IMR-90 (cell line): ENCODE results near the gene HACD2. TPM values are rescaled to one million over a fixed set of nuclear protein-coding genes. Genes with fewer than 3 reads are reported as not detected.

Experiments used
- ATAC-seq: fragments of 200-7000 bp; cut with Tn5 transposase; 2 replicates; pipeline ENCODE4 v1.9.1; 2020; ENCODE audit warnings: low read depth, mild to moderate bottlenecking, moderate library complexity
- BruUV-seq: library from RNA; stranded (reverse); fragments of 400-500 nt; replicated peaks from 2 replicates; lab custom pipeline; 2021; lab: Mats Ljungman, UMichigan
- CTCF ChIA-PET: fragments of 300-600 bp; formaldehyde crosslinking; extraction: SDS; loops from one replicate; lab custom pipeline; 2021; ENCODE audit warnings: antibody characterized with exemption; lab: Yijun Ruan, JAX
- POLR2A ChIA-PET: fragments of 300-600 bp; sonication (Branson Sonifier 250); formaldehyde crosslinking; loops from one replicate; lab custom pipeline; 2022; ENCODE audit warnings: antibody characterized with exemption; ENCODE audit not compliant: unreplicated experiment; lab: Charles Lee
- DNase-seq: peaks from one replicate; pipeline ENCODE4 v3.0.0; 2013
- H2AFZ ChIP-seq: replicated peaks from 2 replicates; pipeline ENCODE3; 2013; ENCODE audit warnings: low read length, mild to moderate bottlenecking; ENCODE audit not compliant: poor library complexity
- H2AK5ac ChIP-seq: 2 replicates; pipeline ENCODE4 v1.6.1; 2013; ENCODE audit warnings: low read depth, low read length, inconsistent platforms
- H2AK9ac ChIP-seq: replicated peaks from 2 replicates; pipeline ENCODE3; 2013; ENCODE audit warnings: mild to moderate bottlenecking, low read depth, low read length, moderate library complexity; ENCODE audit not compliant: poor library complexity
- H2BK120ac ChIP-seq: 2 replicates; pipeline ENCODE4 v1.6.1; 2013; ENCODE audit warnings: low read depth, low read length, inconsistent platforms
- H2BK15ac ChIP-seq: 3 replicates; pipeline ENCODE4 v1.6.1; 2013; ENCODE audit warnings: low read depth, low read length, inconsistent platforms
- H2BK20ac ChIP-seq: 2 replicates; pipeline ENCODE4 v1.6.1; 2013; ENCODE audit warnings: low read depth, mild to moderate bottlenecking, inconsistent platforms, low read length, moderate library complexity
- H2BK5ac ChIP-seq: 2 replicates; pipeline ENCODE4 v1.6.1; 2013; ENCODE audit warnings: mild to moderate bottlenecking, low read depth, low read length, inconsistent platforms; ENCODE audit not compliant: poor library complexity, severe bottlenecking
- H3K14ac ChIP-seq: replicated peaks from 2 replicates; pipeline ENCODE4 v1.6.1; 2013; ENCODE audit warnings: low read depth, low read length, inconsistent platforms
- H3K18ac ChIP-seq: 2 replicates; pipeline ENCODE4 v1.6.1; 2013; ENCODE audit warnings: low read depth, low read length, control low read depth
- H3K23ac ChIP-seq: 2 replicates; pipeline ENCODE4 v1.6.1; 2013; ENCODE audit warnings: low read depth, low read length, inconsistent platforms
- H3K27ac ChIP-seq: 2 replicates; pipeline ENCODE4 v1.5.1; 2013; ENCODE audit warnings: mild to moderate bottlenecking, control low read depth, low read length; ENCODE audit not compliant: insufficient read depth
- H3K27me3 ChIP-seq: 2 replicates; pipeline ENCODE4 v1.6.1; 2013; ENCODE audit warnings: low read length; ENCODE audit not compliant: control insufficient read depth, insufficient read depth
- H3K36me3 ChIP-seq: 2 replicates; pipeline ENCODE4 v1.6.1; 2013; ENCODE audit warnings: low read length, mixed read lengths; ENCODE audit not compliant: control insufficient read depth, insufficient read depth
- H3K4ac ChIP-seq: 2 replicates; pipeline ENCODE4 v1.6.1; 2013; ENCODE audit warnings: low read depth, low read length, inconsistent platforms
- H3K4me1 ChIP-seq: 2 replicates; pipeline ENCODE4 v1.6.1; 2013; ENCODE audit warnings: low read length, mixed read lengths; ENCODE audit not compliant: control insufficient read depth, insufficient read depth
- H3K4me2 ChIP-seq: 2 replicates; pipeline ENCODE4 v1.6.1; 2013; ENCODE audit warnings: low read depth, mild to moderate bottlenecking, control low read depth, low read length, moderate library complexity
- H3K4me3 ChIP-seq: 2 replicates; pipeline ENCODE4 v1.5.1; 2013; ENCODE audit warnings: low read depth, mild to moderate bottlenecking, control low read depth, low read length, moderate library complexity; ENCODE audit not compliant: insufficient read depth
- H3K56ac ChIP-seq: 2 replicates; pipeline ENCODE4 v1.6.1; 2013; ENCODE audit warnings: low read length, inconsistent platforms; ENCODE audit not compliant: insufficient read depth; ENCODE audit errors: extremely low read depth
- H3K79me1 ChIP-seq, 2 experiments: 2 replicates each; pipeline ENCODE4 v1.6.1; 2013; ENCODE audit warnings: low read length in 2 of 2, inconsistent platforms in 1 of 2, low read depth in 1 of 2
- H3K9ac ChIP-seq: 2 replicates; pipeline ENCODE4 v1.6.1; 2013; ENCODE audit warnings: low read depth, low read length, control low read depth
- H3K9me1 ChIP-seq: 2 replicates; pipeline ENCODE4 v1.6.1; 2013; ENCODE audit warnings: low read length, inconsistent platforms; ENCODE audit not compliant: insufficient read depth
- H3K9me3 ChIP-seq: 2 replicates; pipeline ENCODE4 v1.6.1; 2013; ENCODE audit warnings: low read length; ENCODE audit not compliant: control insufficient read depth, insufficient read depth
- H4K20me1 ChIP-seq: 2 replicates; pipeline ENCODE4 v1.6.1; 2013; ENCODE audit warnings: low read length, inconsistent platforms; ENCODE audit not compliant: insufficient read depth
- H4K5ac ChIP-seq: 2 replicates; pipeline ENCODE4 v1.6.1; 2013; ENCODE audit warnings: mild to moderate bottlenecking, low read depth, low read length, control low read depth
- H4K8ac ChIP-seq, 2 experiments: 2 replicates each; pipeline ENCODE4 v1.6.1; 2013; ENCODE audit warnings: low read depth in 2 of 2, low read length in 2 of 2, control low read depth in 1 of 2, inconsistent platforms in 1 of 2
- H4K91ac ChIP-seq: 2 replicates; pipeline ENCODE4 v1.6.1; 2013; ENCODE audit warnings: low read depth, low read length, inconsistent platforms; ENCODE audit not compliant: insufficient read depth
- BHLHE40 ChIP-seq: fragments of 150-350 bp; IDR thresholded peaks from 2 replicates; pipeline ENCODE4 v1.6.1; 2016; ENCODE audit warnings: mild to moderate bottlenecking, low read depth, low read length
- CEBPB ChIP-seq: IDR thresholded peaks from 2 replicates; pipeline ENCODE4 v1.6.1; 2012; ENCODE audit warnings: low read depth, low read length, improper control_type of control experiment
- CHD1 ChIP-seq: IDR thresholded peaks from 2 replicates; pipeline ENCODE4 v1.6.1; 2012; ENCODE audit warnings: low read depth, low read length, improper control_type of control experiment
- FOS ChIP-seq: fragments of 150-350 bp; IDR thresholded peaks from 2 replicates; pipeline ENCODE4 v1.6.1; 2016; ENCODE audit warnings: low read depth, low read length
- MAFK ChIP-seq: IDR thresholded peaks from 2 replicates; pipeline ENCODE4 v1.6.1; 2012; ENCODE audit warnings: low read depth, low read length, improper control_type of control experiment
- MAZ ChIP-seq: IDR thresholded peaks from 2 replicates; pipeline ENCODE4 v1.6.1; 2012; ENCODE audit warnings: low read depth, mild to moderate bottlenecking, low read length, improper control_type of control experiment, moderate library complexity, borderline replicate concordance
- MXI1 ChIP-seq: IDR thresholded peaks from 2 replicates; pipeline ENCODE4 v1.6.1; 2012; ENCODE audit warnings: low read depth, mild to moderate bottlenecking, low read length, moderate library complexity, borderline replicate concordance
- NFE2L2 ChIP-seq: fragments of 150-350 bp; IDR thresholded peaks from 2 replicates; pipeline ENCODE4 v1.6.1; 2016; ENCODE audit warnings: low read depth, mild to moderate bottlenecking, low read length
- POLR2A ChIP-seq: IDR thresholded peaks from 2 replicates; pipeline ENCODE4 v1.6.1; 2012; ENCODE audit warnings: mild to moderate bottlenecking, low read depth, low read length
- RAD21 ChIP-seq: IDR thresholded peaks from 2 replicates; pipeline ENCODE4 v1.6.1; 2012; ENCODE audit warnings: low read length, improper control_type of control experiment
- RCOR1 ChIP-seq: IDR thresholded peaks from 2 replicates; pipeline ENCODE4 v1.6.1; 2012; ENCODE audit warnings: mild to moderate bottlenecking, low read length, improper control_type of control experiment; ENCODE audit not compliant: insufficient replicate concordance
- RFX5 ChIP-seq: IDR thresholded peaks from 2 replicates; pipeline ENCODE4 v1.8.0; 2012; ENCODE audit warnings: low read depth, mild to moderate bottlenecking, low read length, moderate library complexity
- SMC3 ChIP-seq: fragments of 150-350 bp; IDR thresholded peaks from 2 replicates; pipeline ENCODE4 v1.6.1; 2016; ENCODE audit warnings: low read depth, mild to moderate bottlenecking, antibody characterized with exemption, low read length, moderate library complexity
- USF2 ChIP-seq: fragments of 150-350 bp; IDR thresholded peaks from 2 replicates; pipeline ENCODE4 v1.6.1; 2017; ENCODE audit warnings: mild to moderate bottlenecking, antibody characterized with exemption, low read length, low read depth
- WGBS, 2 experiments: methylation state at CpG; one replicate each; pipeline versions ENCODE4 v1.1.5 to v1.1.7; 2013; ENCODE audit warnings: missing lambda C conversion rate in 2 of 2; ENCODE audit not compliant: insufficient read length in 1 of 2; ENCODE audit errors: extremely low coverage in 2 of 2; 5-methylcytosine and 5-hydroxymethylcytosine counted together
- dilution Hi-C: fragments of 300-500 bp; cut with HindIII; formaldehyde crosslinking; loops from one replicate; pipeline ENCODE4 v1.14.3; 2018; ENCODE audit warnings: low sequenced_read_pairs; ENCODE audit not compliant: unreplicated experiment
- in situ Hi-C: fragments of 300-500 bp; cut with MboI; formaldehyde crosslinking; loops from 3 replicates; pipeline ENCODE4 v1.14.3; 2019; ENCODE audit warnings: low sequenced_read_pairs, inconsistent platforms, mixed read lengths
- intact Hi-C: fragments of 100-400 bp; cut with micrococcal nuclease; formaldehyde crosslinking; loops from 2 replicates; pipeline ENCODE4 v1.10.0; 2022
- polyA plus RNA-seq, 3 experiments: library from polyadenylated mRNA; depleted of rRNA; stranded (reverse); fragments of >200 nt; gene quantifications; 2 replicates each; pipeline ENCODE4 v1.2.3, GENCODE V29; 2012; ENCODE audit warnings: low replicate concordance in 1 of 3
- total RNA-seq: library from RNA; depleted of rRNA; stranded (reverse); fragments of >200 nt; gene quantifications from 2 replicates; pipeline ENCODE4 v1.2.3, GENCODE V29; 2012
- TF ChIP-seq, protein P1 (sequence below): conservative IDR thresholded peaks from 2 replicates; pipeline ENCODE4 v1.5.1; 2012; ENCODE audit warnings: mild to moderate bottlenecking, low read depth, low read length, improper control_type of control experiment
- TF ChIP-seq, protein P2 (sequence below): fragments of 150-350 bp; IDR thresholded peaks from 2 replicates; pipeline ENCODE4 v1.6.1; 2016; ENCODE audit warnings: low read depth, mild to moderate bottlenecking, low read length, moderate library complexity, borderline replicate concordance

Gene HACD2
- total and polyA plus RNA-seq, 2 of the 4 experiments (the other 2 are of a cell fraction) = 21.5 to 22.6 TPM

- dilution Hi-C loops = no loop called here
- Histone ChIP-seq H3K79me1 (peaks cover 11 to 24% of the 10 kb centered on the region in 2 experiments; a peak in 3 of 4 replicates), H4K20me1 (peaks cover 4% of the 10 kb centered on the region; the same call in 1 of the 2 replicates), H3K27me3 (no peaks in the 10 kb centered on the region), H4K5ac (no peak overlapping the region), H4K8ac (no peak overlapping the region), H2BK20ac (no peak overlapping the region), H2AK9ac (no peak overlapping the region), H3K56ac (no peak overlapping the region), H3K18ac (no peak overlapping the region), H2BK120ac (no peak overlapping the region), H3K9ac (no peak overlapping the region), H3K36me3 (peaks cover 2% of the 10 kb centered on the region; the same call in 1 of the 2 replicates), H4K91ac (no peak overlapping the region), H3K4me2 (no peak overlapping the region), H2BK5ac (no peak overlapping the region), H3K27ac (no peak overlapping the region), H2AK5ac (no peak overlapping the region), H2BK15ac (no peak overlapping the region), H3K4ac (no peak overlapping the region), H3K23ac (no peak overlapping the region; the same call in 1 of the 2 replicates), H3K14ac (no peak overlapping the region), H3K9me3 (no peaks in the 10 kb centered on the region), H2AFZ (no peak overlapping the region), H3K9me1 (peaks cover 4% of the 10 kb centered on the region), H3K4me3 (no peak overlapping the region), H3K4me1 (peaks cover 6% of the 10 kb centered on the region)
- ChIA-PET CTCF (no interaction called here), POLR2A (interaction anchor here (0.6 kb wide), 1 partner anchor 21 kb away, joined by 4 read pairs; no protein-coding TSS in a partner anchor)
- in situ Hi-C loops = no loop called here
- intact Hi-C loops = no loop called here
- DNase-seq (no peak), ATAC-seq (no peak)
- BruUV-seq = no TSS peak
- TF ChIP-seq, protein P1, sequence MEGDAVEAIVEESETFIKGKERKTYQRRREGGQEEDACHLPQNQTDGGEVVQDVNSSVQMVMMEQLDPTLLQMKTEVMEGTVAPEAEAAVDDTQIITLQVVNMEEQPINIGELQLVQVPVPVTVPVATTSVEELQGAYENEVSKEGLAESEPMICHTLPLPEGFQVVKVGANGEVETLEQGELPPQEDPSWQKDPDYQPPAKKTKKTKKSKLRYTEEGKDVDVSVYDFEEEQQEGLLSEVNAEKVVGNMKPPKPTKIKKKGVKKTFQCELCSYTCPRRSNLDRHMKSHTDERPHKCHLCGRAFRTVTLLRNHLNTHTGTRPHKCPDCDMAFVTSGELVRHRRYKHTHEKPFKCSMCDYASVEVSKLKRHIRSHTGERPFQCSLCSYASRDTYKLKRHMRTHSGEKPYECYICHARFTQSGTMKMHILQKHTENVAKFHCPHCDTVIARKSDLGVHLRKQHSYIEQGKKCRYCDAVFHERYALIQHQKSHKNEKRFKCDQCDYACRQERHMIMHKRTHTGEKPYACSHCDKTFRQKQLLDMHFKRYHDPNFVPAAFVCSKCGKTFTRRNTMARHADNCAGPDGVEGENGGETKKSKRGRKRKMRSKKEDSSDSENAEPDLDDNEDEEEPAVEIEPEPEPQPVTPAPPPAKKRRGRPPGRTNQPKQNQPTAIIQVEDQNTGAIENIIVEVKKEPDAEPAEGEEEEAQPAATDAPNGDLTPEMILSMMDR = no peak
- no peak for TF ChIP-seq USF2
- no peak for TF ChIP-seq BHLHE40
- no peak for TF ChIP-seq RCOR1
- no peak for TF ChIP-seq RAD21
- TF ChIP-seq NFE2L2 = no peak
- TF ChIP-seq, protein P2, sequence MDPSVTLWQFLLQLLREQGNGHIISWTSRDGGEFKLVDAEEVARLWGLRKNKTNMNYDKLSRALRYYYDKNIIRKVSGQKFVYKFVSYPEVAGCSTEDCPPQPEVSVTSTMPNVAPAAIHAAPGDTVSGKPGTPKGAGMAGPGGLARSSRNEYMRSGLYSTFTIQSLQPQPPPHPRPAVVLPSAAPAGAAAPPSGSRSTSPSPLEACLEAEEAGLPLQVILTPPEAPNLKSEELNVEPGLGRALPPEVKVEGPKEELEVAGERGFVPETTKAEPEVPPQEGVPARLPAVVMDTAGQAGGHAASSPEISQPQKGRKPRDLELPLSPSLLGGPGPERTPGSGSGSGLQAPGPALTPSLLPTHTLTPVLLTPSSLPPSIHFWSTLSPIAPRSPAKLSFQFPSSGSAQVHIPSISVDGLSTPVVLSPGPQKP = no peak
- no peak for TF ChIP-seq CEBPB
- no peak for TF ChIP-seq POLR2A
- no peak for TF ChIP-seq SMC3
- no peak for TF ChIP-seq MAZ
- TF ChIP-seq RFX5 = no peak
- no peak for TF ChIP-seq MAFK
- TF ChIP-seq CHD1 = no peak
- TF ChIP-seq FOS = no peak
- TF ChIP-seq MXI1 = no peak
- WGBS, 2 experiments = no CpG with 5 or more reads among the region's 4 CpGs
Measured at GRCh38 chr3:123597561-123597960, 12.7 kb upstream of the HACD2 start.
